Colonic mucosa (tissue), 4 donors: Measurements from ENCODE around the gene STRA6. TPM values are rescaled to one million over a fixed set of nuclear protein-coding genes. Genes with fewer than 3 reads are reported as not detected.

ENCODE experiments used
- DNase-seq: peaks from one replicate; pipeline ENCODE4 v3.0.0-alpha.2; 2020
- H3K27ac ChIP-seq: fragments of 200-600 bp; one replicate; pipeline ENCODE4 v1.8.0; 2021
- H3K27me3 ChIP-seq: fragments of 200-600 bp; one replicate; pipeline ENCODE4 v1.8.0; 2021
- H3K36me3 ChIP-seq: fragments of 200-600 bp; one replicate; pipeline ENCODE4 v1.8.0; 2021
- H3K4me1 ChIP-seq: fragments of 200-600 bp; one replicate; pipeline ENCODE4 v1.8.0; 2021; ENCODE audit warnings: mild to moderate bottlenecking
- H3K4me3 ChIP-seq: fragments of 200-600 bp; one replicate; pipeline ENCODE4 v1.8.0; 2021
- H3K9ac ChIP-seq, 2 donors: one replicate each; pipeline ENCODE4 v1.7.0; 2013; ENCODE audit warnings: control low read depth in 2 of 2, low read depth in 2 of 2, low read length in 2 of 2
- H3K9me3 ChIP-seq: fragments of 200-600 bp; one replicate; pipeline ENCODE4 v1.8.0; 2021
- intact Hi-C: fragments of 100-400 bp; cut with DNase I; formaldehyde crosslinking; loops from one replicate; pipeline ENCODE4 v1.14.1; 2022
- total RNA-seq, 2 donors: library from RNA; stranded (reverse); fragmentation: NEBNext Ultra II Directional in 1 of 2; extraction: Animal tissue kit (Norgen Biotek cat#: 25700) in 1 of 2; gene quantifications; one replicate each; pipeline ENCODE4 v1.2.1, GENCODE V29; 2021
- TF ChIP-seq, protein P1 (sequence below): fragments of 200-600 bp; IDR thresholded peaks from one replicate; pipeline ENCODE4 v1.8.0; 2022; ENCODE audit warnings: antibody characterized with exemption, mild to moderate bottlenecking
- donor health status: healthy.
- donor health status: DM: no; HTN: no; CAD: no.
- donor health status: DM: no; HTN: no; CAD: no.

The STRA6 gene
- total RNA-seq, 2 donors from 2014 or later: not detected

DNA sequence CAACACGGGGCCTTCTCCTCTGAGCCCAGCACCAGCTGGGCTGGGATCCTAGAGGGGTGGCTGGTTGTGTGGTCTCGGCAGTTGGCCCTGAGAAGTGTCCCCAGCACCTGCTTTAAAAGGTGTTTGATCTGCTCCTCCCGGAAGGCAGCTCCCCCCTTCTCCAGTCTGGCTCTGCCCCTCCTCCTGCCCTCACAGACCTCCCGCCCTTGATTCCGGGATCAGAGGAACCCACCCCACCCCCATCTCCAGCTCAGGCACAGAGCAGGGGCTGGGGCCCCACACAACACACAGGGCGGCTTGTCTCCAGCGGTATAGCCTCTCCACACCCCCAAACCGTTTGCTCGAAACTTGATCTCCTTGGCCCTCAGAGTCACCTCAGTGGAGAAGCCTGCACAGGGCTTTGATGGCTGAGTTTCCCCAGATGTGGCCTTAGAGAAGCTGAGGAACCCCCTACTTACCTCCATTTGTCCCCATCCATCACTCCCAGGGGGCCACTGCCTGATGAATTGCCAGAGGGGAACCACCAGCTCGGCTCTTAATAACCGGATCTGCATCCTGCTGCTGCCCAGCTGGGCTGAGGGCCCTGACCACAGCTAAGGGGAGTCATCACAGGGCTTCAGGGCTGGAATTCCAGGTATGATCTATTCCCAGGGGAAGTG, 6.4 kb upstream of the STRA6 start:
- Histone ChIP-seq H3K9me3 (no peaks in the 10 kb centered on the region), H3K36me3 (no peaks in the 10 kb centered on the region), H3K4me1 (no peaks in the 10 kb centered on the region), H3K4me3 (no peak overlapping the region), H3K27ac (no peak overlapping the region), H3K9ac (no peak overlapping the region), H3K27me3 (no peaks in the 10 kb centered on the region)
- intact Hi-C loops: no loop called here
- no peak for DNase-seq
- TF ChIP-seq, protein P1, sequence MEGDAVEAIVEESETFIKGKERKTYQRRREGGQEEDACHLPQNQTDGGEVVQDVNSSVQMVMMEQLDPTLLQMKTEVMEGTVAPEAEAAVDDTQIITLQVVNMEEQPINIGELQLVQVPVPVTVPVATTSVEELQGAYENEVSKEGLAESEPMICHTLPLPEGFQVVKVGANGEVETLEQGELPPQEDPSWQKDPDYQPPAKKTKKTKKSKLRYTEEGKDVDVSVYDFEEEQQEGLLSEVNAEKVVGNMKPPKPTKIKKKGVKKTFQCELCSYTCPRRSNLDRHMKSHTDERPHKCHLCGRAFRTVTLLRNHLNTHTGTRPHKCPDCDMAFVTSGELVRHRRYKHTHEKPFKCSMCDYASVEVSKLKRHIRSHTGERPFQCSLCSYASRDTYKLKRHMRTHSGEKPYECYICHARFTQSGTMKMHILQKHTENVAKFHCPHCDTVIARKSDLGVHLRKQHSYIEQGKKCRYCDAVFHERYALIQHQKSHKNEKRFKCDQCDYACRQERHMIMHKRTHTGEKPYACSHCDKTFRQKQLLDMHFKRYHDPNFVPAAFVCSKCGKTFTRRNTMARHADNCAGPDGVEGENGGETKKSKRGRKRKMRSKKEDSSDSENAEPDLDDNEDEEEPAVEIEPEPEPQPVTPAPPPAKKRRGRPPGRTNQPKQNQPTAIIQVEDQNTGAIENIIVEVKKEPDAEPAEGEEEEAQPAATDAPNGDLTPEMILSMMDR: no peak

GRCh38 chr15:74208496-74208895, 5.9 kb upstream of the STRA6 start:
- Histone ChIP-seq H3K27ac (no peak overlapping the region), H3K36me3 (no peaks in the 10 kb centered on the region), H3K27me3 (no peaks in the 10 kb centered on the region), H3K9ac (no peak overlapping the region), H3K4me1 (no peaks in the 10 kb centered on the region), H3K4me3 (no peak overlapping the region), H3K9me3 (no peaks in the 10 kb centered on the region)
- intact Hi-C loops: no loop called here
- TF ChIP-seq, protein P1: no peak
- DNase-seq: no peak

- Histone ChIP-seq H3K27me3 (no peaks in the 10 kb centered on the region), H3K4me3 (no peak overlapping the region), H3K9me3 (no peaks in the 10 kb centered on the region), H3K27ac (no peak overlapping the region), H3K36me3 (no peaks in the 10 kb centered on the region), H3K4me1 (no peaks in the 10 kb centered on the region), H3K9ac (no peak overlapping the region)
- intact Hi-C loops: no loop called here
- no peak for DNase-seq
- TF ChIP-seq, protein P1: no peak
Observed at GRCh38 chr15:74207652-74208440, 5.3 kb upstream of the STRA6 start.

DNA sequence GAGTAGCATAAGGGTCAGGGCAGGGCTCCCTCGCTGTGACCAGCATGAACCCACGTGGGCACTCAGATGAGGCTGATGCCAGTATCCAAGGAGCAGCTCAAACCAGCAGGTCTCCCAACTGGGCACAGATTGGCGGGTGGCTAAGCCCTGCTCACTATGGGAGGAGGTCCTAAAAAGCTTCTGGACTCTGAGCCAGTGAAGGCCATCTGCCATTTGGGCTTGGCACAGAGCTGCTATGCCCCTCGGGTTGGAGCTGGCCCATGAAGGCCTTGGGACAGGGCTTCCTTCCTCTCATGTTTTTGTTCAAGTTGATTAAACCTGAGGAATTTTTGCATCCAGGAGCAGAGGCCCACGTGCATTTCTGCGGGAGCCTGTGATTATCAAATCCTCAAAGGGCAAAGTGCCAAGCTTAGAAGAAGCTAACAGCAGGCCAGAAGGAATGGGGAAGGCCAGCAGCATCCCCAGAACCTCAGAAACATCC, 4.3 kb upstream of the STRA6 start:
- H3K4me3 ChIP-seq: no peak overlapping the region
- DNase-seq: no peak

GRCh38 chr15:74205582-74205947, 3.0 kb upstream of the STRA6 start:
- DNase-seq: no peak
- no peak overlapping the region for H3K9ac ChIP-seq
- H3K27ac ChIP-seq: no peak overlapping the region
- intact Hi-C loops: no loop called here
- H3K9me3 ChIP-seq: no peaks in the 10 kb centered on the region
- H3K36me3 ChIP-seq: no peaks in the 10 kb centered on the region
- TF ChIP-seq, protein P1: no peak
- H3K4me1 ChIP-seq: no peaks in the 10 kb centered on the region
- H3K27me3 ChIP-seq: no peaks in the 10 kb centered on the region
- no peak overlapping the region for H3K4me3 ChIP-seq

More for the DNA sequence above, 4.3 kb upstream of the STRA6 start:
- intact Hi-C loops: no loop called here
- H3K9ac ChIP-seq: no peak overlapping the region
- TF ChIP-seq, protein P1: no peak
- no peaks in the 10 kb centered on the region for H3K4me1 ChIP-seq
- H3K27ac ChIP-seq: no peak overlapping the region
- H3K36me3 ChIP-seq: no peaks in the 10 kb centered on the region
- H3K9me3 ChIP-seq: no peaks in the 10 kb centered on the region
- no peaks in the 10 kb centered on the region for H3K27me3 ChIP-seq
